Activated CD4-positive, alpha-beta memory T cell treated with anti-CD3 and anti-CD28 coated beads for 36 hours (primary cell): Measurements from ENCODE around the gene NUP210. TPM values are rescaled to one million over a fixed set of nuclear protein-coding genes. Genes with fewer than 3 reads are reported as not detected.

Source experiments
- CTCF ChIA-PET: fragments of 350-600 bp; sonication (Branson Sonifier 250); formaldehyde crosslinking; loops from one replicate; lab custom pipeline; 2021; ENCODE audit warnings: antibody characterized with exemption, inconsistent platforms; lab: Charles Lee
- POLR2A ChIA-PET: fragments of 350-600 bp; sonication (Branson Sonifier 250); formaldehyde crosslinking; loops from one replicate; lab custom pipeline; 2021; ENCODE audit warnings: antibody characterized with exemption; lab: Charles Lee
- DNase-seq: peaks from one replicate; pipeline ENCODE4 v3.0.0-alpha.2; 2020
- H3K27ac Mint-ChIP-seq: one replicate; pipeline ENCODE4 v1.8.0; 2021; ENCODE audit warnings: mixed read lengths
- H3K27me3 Mint-ChIP-seq: one replicate; pipeline ENCODE4 v1.8.0; 2021; ENCODE audit warnings: mixed read lengths
- H3K36me3 Mint-ChIP-seq: one replicate; pipeline ENCODE4 v1.8.0; 2021; ENCODE audit warnings: mixed read lengths
- H3K4me1 Mint-ChIP-seq: one replicate; pipeline ENCODE4 v1.8.0; 2021; ENCODE audit warnings: low read depth, mixed read lengths
- H3K4me3 Mint-ChIP-seq: one replicate; pipeline ENCODE4 v1.8.0; 2021; ENCODE audit warnings: mild to moderate bottlenecking, mixed read lengths
- H3K9me3 Mint-ChIP-seq: one replicate; pipeline ENCODE4 v1.8.0; 2021; ENCODE audit warnings: mixed read lengths
- intact Hi-C: fragments of 100-400 bp; cut with micrococcal nuclease; formaldehyde crosslinking; loops from one replicate; pipeline ENCODE4 v1.15.1; 2023
- total RNA-seq, 2 experiments: library from RNA; stranded (reverse); gene quantifications; one replicate each; pipeline ENCODE4 v1.2.3, GENCODE V29; 2021

The NUP210 gene
- total RNA-seq, 2 experiments from 2014 or later, result 140 to 144 TPM

- Mint-ChIP-seq H3K36me3 (no peaks in the 10 kb centered on the region), H3K27me3 (peaks cover 28% of the 10 kb centered on the region), H3K27ac (no peak overlapping the region), H3K9me3 (no peaks in the 10 kb centered on the region), H3K4me3 (no peak overlapping the region), H3K4me1 (peaks cover 2% of the 10 kb centered on the region)
- intact Hi-C loops, result no loop called here
- ChIA-PET CTCF (no interaction called here), POLR2A (no interaction called here)
- DNase-seq, result no peak
Observed at GRCh38 chr3:13292375-13292774, 127.7 kb downstream of the NUP210 start.

- POLR2A ChIA-PET, result no interaction called here
- no peak overlapping the region for H3K27ac Mint-ChIP-seq
- no peak for DNase-seq
- intact Hi-C loops, result no loop called here
- H3K27me3 Mint-ChIP-seq, result peaks cover 28% of the 10 kb centered on the region
- H3K4me1 Mint-ChIP-seq, result no peaks in the 10 kb centered on the region
- H3K9me3 Mint-ChIP-seq, result no peaks in the 10 kb centered on the region
- CTCF ChIA-PET, result interaction anchor here (1.1 kb wide), 1 partner anchor 8 kb away, joined by 3 read pairs; no protein-coding TSS in a partner anchor
- no peaks in the 10 kb centered on the region for H3K36me3 Mint-ChIP-seq
- no peak overlapping the region for H3K4me3 Mint-ChIP-seq
Observed at GRCh38 chr3:13290941-13291340, 129.2 kb downstream of the NUP210 start.

GRCh38 chr3:13289771-13290285 lies 130.3 kb downstream of the NUP210 start:
- Mint-ChIP-seq H3K4me1 (no peaks in the 10 kb centered on the region), H3K4me3 (no peak overlapping the region), H3K27me3 (peaks cover 27% of the 10 kb centered on the region), H3K9me3 (no peaks in the 10 kb centered on the region), H3K27ac (no peak overlapping the region), H3K36me3 (no peaks in the 10 kb centered on the region)
- CTCF ChIA-PET, result no interaction called here
- POLR2A ChIA-PET, result no interaction called here
- DNase-seq, result no peak
- intact Hi-C loops, result loop anchor here (10.0 kb wide), 1 partner anchor 195 kb away; no protein-coding TSS in a partner anchor

DNA sequence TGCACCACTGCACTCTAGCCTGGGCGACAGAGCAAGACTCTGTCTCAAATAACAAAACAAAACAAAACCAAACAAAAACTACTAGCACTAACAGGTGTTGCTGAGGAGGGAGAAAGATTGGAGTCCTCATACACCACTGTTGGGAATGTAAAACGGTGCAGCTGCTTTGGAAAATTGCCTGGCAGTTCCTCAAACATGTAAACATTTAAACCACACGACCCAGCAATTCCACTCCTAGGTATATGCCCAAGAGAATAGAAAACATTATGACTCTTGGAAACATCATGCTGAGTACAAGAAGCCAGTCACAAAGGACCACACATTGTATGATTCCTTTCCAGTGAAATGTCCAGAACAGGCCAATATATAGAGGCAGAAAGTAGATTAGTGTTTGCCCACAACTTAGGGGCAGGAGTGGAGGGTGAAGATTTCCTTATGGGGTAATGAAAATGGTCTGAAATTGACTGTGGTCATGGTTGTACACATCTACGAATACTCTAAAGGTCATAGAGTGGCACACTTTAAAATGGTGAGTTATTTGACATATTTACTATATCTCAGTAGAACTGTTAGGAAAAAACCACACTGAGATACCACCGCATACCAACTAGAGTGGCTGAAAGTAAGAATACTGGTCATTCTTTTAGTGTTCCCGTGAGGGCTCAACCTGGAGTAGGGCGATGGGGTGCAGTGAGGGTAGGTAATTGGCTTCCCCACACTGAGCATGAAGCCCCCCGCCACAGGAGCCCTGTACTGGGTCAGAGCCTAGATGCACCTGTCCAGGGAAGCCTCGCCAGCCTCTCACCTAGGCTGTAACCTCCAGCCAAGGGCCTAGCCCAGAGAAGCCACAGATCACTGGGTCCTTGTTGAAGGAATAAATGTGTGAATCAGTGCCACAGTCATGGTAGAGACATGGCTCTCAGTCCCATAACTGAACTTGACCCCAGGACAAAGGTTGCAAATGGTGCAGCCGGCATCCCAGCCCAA lies 131.1 kb downstream of the NUP210 start:
- POLR2A ChIA-PET, result no interaction called here
- Mint-ChIP-seq H3K27ac (no peak overlapping the region), H3K27me3 (peaks cover 32% of the 10 kb centered on the region), H3K4me1 (no peaks in the 10 kb centered on the region), H3K36me3 (peaks cover 8% of the 10 kb centered on the region), H3K9me3 (peaks cover 8% of the 10 kb centered on the region), H3K4me3 (no peak overlapping the region)
- no peak for DNase-seq
- intact Hi-C loops, result loop anchor here (10.0 kb wide), 1 partner anchor 194 kb away; no protein-coding TSS in a partner anchor
- CTCF ChIA-PET, result no interaction called here

GRCh38 chr3:13287833-13288232 lies 132.3 kb downstream of the NUP210 start:
- H3K36me3 Mint-ChIP-seq, result peaks cover 13% of the 10 kb centered on the region
- DNase-seq, result no peak
- CTCF ChIA-PET, result no interaction called here
- peaks cover 13% of the 10 kb centered on the region for H3K9me3 Mint-ChIP-seq
- H3K27me3 Mint-ChIP-seq, result peaks cover 37% of the 10 kb centered on the region
- no peak overlapping the region for H3K4me3 Mint-ChIP-seq
- H3K4me1 Mint-ChIP-seq, result no peaks in the 10 kb centered on the region
- intact Hi-C loops, result loop anchor here (10.0 kb wide), 1 partner anchor 193 kb away; no protein-coding TSS in a partner anchor
- no peak overlapping the region for H3K27ac Mint-ChIP-seq
- POLR2A ChIA-PET, result no interaction called here

GRCh38 chr3:13286873-13287272 lies 133.2 kb downstream of the NUP210 start:
- DNase-seq, result no peak
- CTCF ChIA-PET, result interaction anchor here (1.0 kb wide), 1 partner anchor 195 kb away, joined by 3 read pairs; no protein-coding TSS in a partner anchor
- no peaks in the 10 kb centered on the region for H3K4me1 Mint-ChIP-seq
- H3K4me3 Mint-ChIP-seq, result no peak overlapping the region
- H3K27ac Mint-ChIP-seq, result no peak overlapping the region
- POLR2A ChIA-PET, result no interaction called here
- intact Hi-C loops, result loop anchor here (10.0 kb wide), 1 partner anchor 192 kb away; no protein-coding TSS in a partner anchor
- H3K36me3 Mint-ChIP-seq, result peaks cover 13% of the 10 kb centered on the region
- H3K9me3 Mint-ChIP-seq, result peaks cover 13% of the 10 kb centered on the region
- H3K27me3 Mint-ChIP-seq, result peaks cover 34% of the 10 kb centered on the region

DNA sequence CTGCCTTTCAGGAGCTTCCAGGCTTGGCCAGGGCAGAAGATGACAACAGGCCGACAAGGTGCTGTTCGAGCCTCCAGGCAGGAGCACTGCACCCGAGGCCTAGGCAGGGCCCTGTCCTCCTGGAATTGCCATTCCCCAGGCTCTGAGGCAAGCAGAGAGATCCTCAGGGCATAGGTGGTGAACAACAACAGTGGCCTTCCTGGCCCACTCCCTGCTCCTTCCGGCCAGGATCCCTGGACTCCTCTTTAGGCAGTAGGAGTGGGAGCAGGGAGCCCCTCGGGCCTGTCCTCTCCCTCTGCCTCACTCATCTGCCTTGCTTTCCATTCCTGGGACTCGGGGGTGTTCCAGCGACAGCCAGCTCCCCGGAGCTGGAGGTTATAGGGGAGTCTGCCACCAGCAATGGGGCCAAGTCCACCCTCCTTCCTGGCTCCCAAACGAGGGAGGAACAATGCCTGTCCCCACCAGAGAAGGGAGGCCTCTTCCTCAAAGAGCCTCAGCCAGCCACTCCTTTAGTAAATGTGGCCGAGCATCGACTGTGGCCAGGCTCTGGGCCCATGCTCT lies 135.0 kb downstream of the NUP210 start:
- H3K9me3 Mint-ChIP-seq, result peaks cover 13% of the 10 kb centered on the region
- POLR2A ChIA-PET, result no interaction called here
- intact Hi-C loops, result loop anchor here (10.0 kb wide), 1 partner anchor 190 kb away; no protein-coding TSS in a partner anchor
- H3K27me3 Mint-ChIP-seq, result peaks cover 41% of the 10 kb centered on the region
- H3K27ac Mint-ChIP-seq, result no peak overlapping the region
- CTCF ChIA-PET, result interaction anchor here (1.2 to 1.4 kb wide), 3 partner anchors 64 to 193 kb away, joined by 4 to 6 read pairs (median 4); no protein-coding TSS in a partner anchor
- DNase-seq, result no peak
- peaks cover 13% of the 10 kb centered on the region for H3K36me3 Mint-ChIP-seq
- H3K4me1 Mint-ChIP-seq, result peaks cover 6% of the 10 kb centered on the region
- no peak overlapping the region for H3K4me3 Mint-ChIP-seq

- POLR2A ChIA-PET, result no interaction called here
- no peak overlapping the region for H3K27ac Mint-ChIP-seq
- peaks cover 13% of the 10 kb centered on the region for H3K36me3 Mint-ChIP-seq
- peaks cover 13% of the 10 kb centered on the region for H3K9me3 Mint-ChIP-seq
- DNase-seq, result no peak
- CTCF ChIA-PET, result interaction anchor here (0.8 to 1.9 kb wide), 5 partner anchors 11 to 192 kb away, joined by 3 to 13 read pairs (median 4); no protein-coding TSS in a partner anchor
- H3K4me3 Mint-ChIP-seq, result peak overlapping the region; percentile 41
- intact Hi-C loops, result loop anchor here (10.0 kb wide), 1 partner anchor 189 kb away; no protein-coding TSS in a partner anchor
- H3K4me1 Mint-ChIP-seq, result peaks cover 6% of the 10 kb centered on the region
- H3K27me3 Mint-ChIP-seq, result peaks cover 44% of the 10 kb centered on the region
Observed at GRCh38 chr3:13283877-13284264, 136.3 kb downstream of the NUP210 start.

- H3K4me1 Mint-ChIP-seq, result peaks cover 6% of the 10 kb centered on the region
- H3K27me3 Mint-ChIP-seq, result peaks cover 45% of the 10 kb centered on the region
- ChIA-PET CTCF (interaction anchor here (0.8 to 1.9 kb wide), 8 partner anchors 8 to 191 kb away, joined by 3 to 13 read pairs (median 4); no protein-coding TSS in a partner anchor), POLR2A (interaction anchor here (0.7 kb wide), 1 partner anchor 73 kb away, joined by 3 read pairs; no protein-coding TSS in a partner anchor)
- peaks cover 13% of the 10 kb centered on the region for H3K9me3 Mint-ChIP-seq
- intact Hi-C loops, result loop anchor here (10.0 kb wide), 1 partner anchor 188 kb away; no protein-coding TSS in a partner anchor
- peaks cover 13% of the 10 kb centered on the region for H3K36me3 Mint-ChIP-seq
- H3K27ac Mint-ChIP-seq, result no peak overlapping the region
- DNase-seq, result peak; percentile 25
- peak overlapping the region; percentile 61 for H3K4me3 Mint-ChIP-seq
Observed at GRCh38 chr3:13282986-13283876, 136.9 kb downstream of the NUP210 start.

DNA sequence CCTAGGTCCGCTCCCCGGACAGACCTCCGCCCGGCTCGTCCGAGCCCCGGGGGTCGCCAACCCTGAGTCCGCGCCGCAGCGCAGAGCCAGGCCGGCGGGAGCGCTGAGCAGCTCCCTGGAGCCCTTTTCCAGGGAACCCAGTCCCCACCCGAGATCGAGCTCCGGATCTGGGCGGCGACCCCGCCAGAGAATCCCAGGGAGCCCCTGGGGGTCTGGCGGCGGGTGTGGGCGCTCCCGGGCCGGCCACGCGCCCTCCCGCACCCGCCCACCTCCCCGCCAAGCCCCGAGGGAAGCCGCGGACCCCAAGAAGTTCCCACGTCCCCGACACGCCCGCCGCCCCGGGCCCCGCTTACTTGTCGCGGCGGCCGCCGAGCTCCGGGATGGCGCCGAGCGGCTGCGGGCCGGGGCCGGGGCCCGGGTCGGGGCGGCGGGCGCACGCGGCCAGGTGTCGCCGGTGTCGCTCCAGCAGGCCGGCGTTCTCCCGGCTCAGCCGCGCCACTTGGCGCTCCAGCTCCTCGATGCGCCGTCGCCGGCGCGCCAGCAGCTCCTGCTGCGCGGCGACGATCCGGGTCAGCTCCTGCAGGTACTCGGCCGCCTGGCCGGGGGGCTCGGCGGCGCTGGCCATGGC lies 137.7 kb downstream of the NUP210 start:
- no peak overlapping the region for H3K4me3 Mint-ChIP-seq
- H3K27me3 Mint-ChIP-seq, result peaks cover 48% of the 10 kb centered on the region
- no peak for DNase-seq
- H3K36me3 Mint-ChIP-seq, result peaks cover 13% of the 10 kb centered on the region
- peaks cover 13% of the 10 kb centered on the region for H3K9me3 Mint-ChIP-seq
- H3K27ac Mint-ChIP-seq, result no peak overlapping the region
- ChIA-PET POLR2A (interaction anchor here (0.7 kb wide), 1 partner anchor 74 kb away, joined by 3 read pairs; no protein-coding TSS in a partner anchor), CTCF (interaction anchor here (0.9 to 1.9 kb wide), 4 partner anchors 9 to 191 kb away, joined by 3 to 13 read pairs (median 4); no protein-coding TSS in a partner anchor)
- intact Hi-C loops, result loop anchor here (10.0 kb wide), 1 partner anchor 188 kb away; no protein-coding TSS in a partner anchor
- H3K4me1 Mint-ChIP-seq, result peaks cover 6% of the 10 kb centered on the region
